ENCODE data around the gene LARP4.

DNA sequence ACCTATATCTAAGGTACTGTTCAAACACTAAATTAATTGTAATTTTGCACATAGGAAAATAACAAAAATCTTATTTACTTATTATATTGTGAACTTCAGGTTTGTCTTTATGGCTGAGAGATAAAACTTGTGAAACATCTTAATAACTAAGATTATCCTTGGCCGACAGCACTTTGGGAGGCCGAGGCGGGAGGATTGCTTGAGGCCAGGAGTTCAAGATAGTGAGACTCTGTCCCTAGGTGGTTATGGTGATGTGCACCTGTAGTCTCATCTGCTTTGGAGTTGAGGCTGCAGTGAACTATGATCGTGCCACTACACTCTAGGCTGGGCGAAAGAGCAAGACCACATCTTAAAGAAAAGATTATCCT lies 126.7 kb downstream of the LARP4 start:
- TF ChIP-seq, protein P1, sequence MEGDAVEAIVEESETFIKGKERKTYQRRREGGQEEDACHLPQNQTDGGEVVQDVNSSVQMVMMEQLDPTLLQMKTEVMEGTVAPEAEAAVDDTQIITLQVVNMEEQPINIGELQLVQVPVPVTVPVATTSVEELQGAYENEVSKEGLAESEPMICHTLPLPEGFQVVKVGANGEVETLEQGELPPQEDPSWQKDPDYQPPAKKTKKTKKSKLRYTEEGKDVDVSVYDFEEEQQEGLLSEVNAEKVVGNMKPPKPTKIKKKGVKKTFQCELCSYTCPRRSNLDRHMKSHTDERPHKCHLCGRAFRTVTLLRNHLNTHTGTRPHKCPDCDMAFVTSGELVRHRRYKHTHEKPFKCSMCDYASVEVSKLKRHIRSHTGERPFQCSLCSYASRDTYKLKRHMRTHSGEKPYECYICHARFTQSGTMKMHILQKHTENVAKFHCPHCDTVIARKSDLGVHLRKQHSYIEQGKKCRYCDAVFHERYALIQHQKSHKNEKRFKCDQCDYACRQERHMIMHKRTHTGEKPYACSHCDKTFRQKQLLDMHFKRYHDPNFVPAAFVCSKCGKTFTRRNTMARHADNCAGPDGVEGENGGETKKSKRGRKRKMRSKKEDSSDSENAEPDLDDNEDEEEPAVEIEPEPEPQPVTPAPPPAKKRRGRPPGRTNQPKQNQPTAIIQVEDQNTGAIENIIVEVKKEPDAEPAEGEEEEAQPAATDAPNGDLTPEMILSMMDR (IDR thresholded peaks at IDR 0.05; ENCODE audit: insufficient read depth, low read depth, low read length): no peak
- TF ChIP-seq EZH2 (IDR thresholded peaks at IDR 0.05; ENCODE audit: insufficient read depth, low read length): no peak

Data from astrocyte (in vitro differentiated cells and primary cell).